Stimulated activated naive CD8-positive, alpha-beta T cell treated with anti-CD3 and anti-CD28 coated beads, Interleukin-15, amount 100 ng/mL, for 72 hours (primary cell): ENCODE measurements around the gene SAYSD1.
"Not testable (repeated sequence)": the region's sequence is repeated elsewhere in the genome, so short reads cannot be mapped to it uniquely, and the experiment has no call there.

ENCODE experiments used
- ATAC-seq: fragments of 150-1000 bp; cut with Tn5 transposase; 2 replicates; pipeline ENCODE4 v1.10.0; 2021; ENCODE audit warnings: mild to moderate bottlenecking, moderate library complexity
- DNase-seq, 2 donors: peaks; one replicate each; pipeline ENCODE4 v3.0.0; 2021 to 2022
- H3K27ac Mint-ChIP-seq, 2 donors: one replicate each; pipeline ENCODE4 v1.8.0; 2022; ENCODE audit warnings: mild to moderate bottlenecking in 2 of 2, mixed read lengths in 2 of 2, moderate library complexity in 2 of 2
- H3K27me3 Mint-ChIP-seq: one replicate; pipeline ENCODE4 v1.8.0; 2022; ENCODE audit warnings: mixed read lengths
- H3K4me1 Mint-ChIP-seq: one replicate; pipeline ENCODE4 v1.8.0; 2022; ENCODE audit warnings: mild to moderate bottlenecking, mixed read lengths
- H3K4me3 Mint-ChIP-seq, 2 donors: one replicate each; pipeline ENCODE4 v1.8.0; 2022; ENCODE audit warnings: mild to moderate bottlenecking in 2 of 2, mixed read lengths in 2 of 2, moderate library complexity in 1 of 2
- H3K9me3 Mint-ChIP-seq, 2 donors: one replicate each; pipeline ENCODE4 v1.8.0; 2022; ENCODE audit warnings: mixed read lengths in 2 of 2

The SAYSD1 gene

GRCh38 chr6:39114704-39115599, at the start of gene SAYSD1:
Gene SAYSD1, minus strand, starts transcription at chr6:39115186. Its CDS starts 97 bp downstream, at chr6:39115089.
- DNase-seq: peak; percentile 95 to 96
- peaks cover 46% of the 10 kb centered on the region for H3K4me1 Mint-ChIP-seq
- H3K9me3 Mint-ChIP-seq: peaks cover 0 to 4% of the 10 kb centered on the region in 2 donors
- peak; percentile 93 for ATAC-seq
- H3K4me3 Mint-ChIP-seq: peak within 1 kb of the TSS; percentile 87 to 96
- H3K27ac Mint-ChIP-seq: peak within 1 kb of the TSS; percentile 97 to 98
- H3K27me3 Mint-ChIP-seq: no peaks in the 10 kb centered on the region

DNA sequence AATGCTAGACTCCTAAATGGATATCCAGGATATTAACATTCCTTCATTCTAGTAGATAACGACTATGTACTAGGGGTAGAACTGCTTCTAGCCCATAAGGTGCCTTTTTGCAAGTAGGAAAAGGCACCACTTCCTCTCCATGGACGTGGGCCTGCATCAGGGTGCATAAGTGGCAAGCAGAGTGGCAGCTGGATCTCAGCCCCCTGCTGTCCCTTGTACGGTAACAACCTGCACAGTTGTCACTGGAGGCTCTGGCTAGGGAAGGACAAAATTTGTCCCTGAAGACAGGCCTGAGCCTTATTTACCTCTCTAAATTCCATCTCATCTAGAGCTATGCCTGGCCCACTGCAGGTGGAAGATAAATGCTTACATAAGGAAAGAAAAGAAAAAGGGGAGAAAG, 42.5 kb upstream of the SAYSD1 start:
- Mint-ChIP-seq H3K9me3 (no peaks in the 10 kb centered on the region), H3K27me3 (no peaks in the 10 kb centered on the region), H3K27ac (no peak overlapping the region), H3K4me1 (peaks cover 31% of the 10 kb centered on the region), H3K4me3 (no peak overlapping the region)
- ATAC-seq (no peak), DNase-seq (no peak)

GRCh38 chr6:39156801-39157200, 41.8 kb upstream of the SAYSD1 start:
- Mint-ChIP-seq H3K27me3 (no peaks in the 10 kb centered on the region), H3K27ac (peak overlapping the region in 1 of 2 donors; percentile 48), H3K4me3 (no peak overlapping the region), H3K4me1 (peaks cover 38% of the 10 kb centered on the region), H3K9me3 (no peaks in the 10 kb centered on the region)
- ATAC-seq (no peak), DNase-seq (no peak)

GRCh38 chr6:39154705-39155104, 39.7 kb upstream of the SAYSD1 start:
- Mint-ChIP-seq H3K27ac (peak overlapping the region in 1 of 2 donors; percentile 44), H3K4me3 (peak overlapping the region in 1 of 2 donors; percentile 31), H3K9me3 (no peaks in the 10 kb centered on the region), H3K27me3 (peaks cover 10% of the 10 kb centered on the region), H3K4me1 (peaks cover 51% of the 10 kb centered on the region)
- no peak for ATAC-seq
- DNase-seq: no peak

GRCh38 chr6:39153766-39154397, 38.9 kb upstream of the SAYSD1 start:
- Mint-ChIP-seq H3K27me3 (peaks cover 16% of the 10 kb centered on the region), H3K4me3 (peak overlapping the region; percentile 1 to 31), H3K4me1 (peaks cover 56% of the 10 kb centered on the region), H3K9me3 (no peaks in the 10 kb centered on the region), H3K27ac (peak overlapping the region in 1 of 2 donors; percentile 44)
- peak; percentile 36 to 63 for DNase-seq
- ATAC-seq: peak; percentile 98

- Mint-ChIP-seq H3K9me3 (no peaks in the 10 kb centered on the region), H3K27me3 (peaks cover 21% of the 10 kb centered on the region), H3K4me3 (peak overlapping the region in 1 of 2 donors; percentile 23), H3K4me1 (peaks cover 70% of the 10 kb centered on the region), H3K27ac (peak overlapping the region in 1 of 2 donors; percentile 79)
- DNase-seq (no peak), ATAC-seq (no peak)
Measured at GRCh38 chr6:39152262-39152661, 37.3 kb upstream of the SAYSD1 start.

DNA sequence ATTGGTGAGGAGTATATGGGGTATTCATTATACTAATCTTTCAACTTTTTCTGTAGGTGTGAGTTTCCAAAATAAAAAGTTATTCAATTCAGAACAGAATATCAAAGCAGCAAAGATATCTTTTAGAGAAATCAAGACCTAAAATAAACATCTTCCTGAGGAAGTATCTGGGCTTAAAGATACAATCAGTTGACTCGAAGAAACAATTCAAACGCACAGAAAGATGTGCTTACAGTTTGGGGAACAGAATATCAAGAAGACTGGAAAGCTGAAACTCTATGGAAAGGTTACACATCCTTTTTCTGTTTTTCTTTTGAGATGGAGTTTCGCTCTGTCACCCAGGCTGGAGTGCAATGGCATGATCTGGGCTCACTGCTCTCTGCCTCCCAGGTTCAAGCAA, 36.2 kb upstream of the SAYSD1 start:
- H3K27me3 Mint-ChIP-seq: peaks cover 23% of the 10 kb centered on the region
- DNase-seq (no peak), ATAC-seq (no peak)
- H3K4me1 Mint-ChIP-seq: peaks cover 70% of the 10 kb centered on the region
- H3K4me3 Mint-ChIP-seq: no peak overlapping the region
- H3K9me3 Mint-ChIP-seq: no peaks in the 10 kb centered on the region
- H3K27ac Mint-ChIP-seq: no peak overlapping the region

GRCh38 chr6:39144481-39145173, 29.6 kb upstream of the SAYSD1 start:
- peaks cover 29% of the 10 kb centered on the region for H3K27me3 Mint-ChIP-seq
- H3K9me3 Mint-ChIP-seq: peaks cover 0 to 4% of the 10 kb centered on the region in 2 donors
- H3K27ac Mint-ChIP-seq: peak overlapping the region in 1 of 2 donors; percentile 34
- DNase-seq: no peak
- H3K4me3 Mint-ChIP-seq: no peak overlapping the region
- H3K4me1 Mint-ChIP-seq: peaks cover 18% of the 10 kb centered on the region
- ATAC-seq: no peak

DNA sequence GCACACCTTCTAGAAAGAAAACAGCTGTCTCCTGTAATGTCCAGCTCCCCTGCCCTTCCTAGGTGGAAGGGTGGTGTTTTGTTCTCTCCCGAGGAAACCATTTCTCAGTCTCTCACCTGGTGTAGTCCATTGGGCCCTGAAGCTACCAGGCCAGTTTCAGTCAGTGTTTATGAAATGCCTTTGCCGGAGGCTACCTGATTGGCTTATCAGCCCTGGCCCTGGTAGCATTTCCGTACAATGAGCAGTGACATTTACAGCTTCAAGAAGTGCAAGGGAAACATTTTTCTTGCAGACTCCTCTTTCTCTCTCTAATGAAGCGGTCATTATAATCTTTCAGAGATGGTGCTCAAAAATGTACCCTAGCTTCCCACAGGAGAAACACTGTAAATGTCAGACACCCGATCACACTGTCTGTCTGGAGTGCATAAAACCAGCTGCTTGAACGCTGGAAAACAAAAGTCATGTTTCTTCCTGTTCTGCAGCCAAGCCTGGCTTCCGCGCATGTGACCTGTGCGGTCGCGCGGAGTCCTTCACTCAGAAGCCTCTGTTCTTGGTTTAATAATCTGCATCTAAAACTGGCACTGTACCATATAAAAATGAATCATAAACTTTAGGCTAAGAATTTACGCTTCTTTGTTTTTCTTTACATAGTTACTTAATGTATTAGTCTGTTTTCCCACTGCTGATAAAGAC, 28.4 kb upstream of the SAYSD1 start:
- DNase-seq (peak in 1 of 2 donors; percentile 23), ATAC-seq (peak; percentile 68)
- Mint-ChIP-seq H3K4me3 (peak overlapping the region in 1 of 2 donors; percentile 38), H3K27ac (peak overlapping the region in 1 of 2 donors; percentile 52), H3K4me1 (peaks cover 11% of the 10 kb centered on the region), H3K27me3 (peaks cover 24% of the 10 kb centered on the region), H3K9me3 (peaks cover 0 to 4% of the 10 kb centered on the region in 2 donors)

DNA sequence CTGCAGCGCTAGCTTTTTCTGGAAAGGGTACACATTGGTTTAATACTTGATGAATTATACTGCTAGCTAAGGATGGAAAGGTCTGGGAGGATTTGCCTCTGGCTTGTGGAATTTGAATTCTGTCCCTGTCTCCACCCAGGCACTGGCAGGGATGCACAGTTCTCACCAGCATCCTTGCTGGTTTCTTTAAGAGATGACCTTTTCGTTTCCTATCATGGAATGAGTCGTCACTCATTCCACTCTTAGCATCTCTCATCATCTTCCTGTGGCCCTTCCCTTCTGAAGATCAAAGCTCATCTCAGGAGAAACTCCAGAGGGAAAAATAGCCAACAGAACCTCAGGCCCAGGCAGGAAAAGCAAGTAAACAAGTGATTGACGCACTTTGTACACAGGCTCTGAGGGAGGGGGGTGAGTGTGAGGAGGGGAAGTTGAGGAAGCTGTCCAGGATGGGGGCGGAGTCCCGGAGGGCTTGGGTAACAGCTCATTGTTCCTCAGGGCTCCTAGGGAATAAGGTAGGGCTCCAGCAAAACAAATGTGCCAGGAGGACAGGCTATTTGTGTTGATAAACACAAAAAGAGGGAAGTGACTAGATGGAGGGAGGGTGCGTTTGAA, 25.7 kb upstream of the SAYSD1 start:
- Mint-ChIP-seq H3K27ac (peak overlapping the region in 1 of 2 donors; percentile 77), H3K27me3 (peaks cover 17% of the 10 kb centered on the region), H3K4me3 (no peak overlapping the region), H3K4me1 (no peaks in the 10 kb centered on the region), H3K9me3 (peaks cover 4 to 5% of the 10 kb centered on the region in 2 donors)
- DNase-seq (no peak), ATAC-seq (no peak)

GRCh38 chr6:39137245-39137644, 22.3 kb upstream of the SAYSD1 start:
- H3K9me3 Mint-ChIP-seq: peaks cover 0 to 5% of the 10 kb centered on the region in 2 donors
- DNase-seq (peak in 1 of 2 donors; percentile 24), ATAC-seq (no peak)
- H3K4me1 Mint-ChIP-seq: no peaks in the 10 kb centered on the region
- no peak overlapping the region for H3K4me3 Mint-ChIP-seq
- H3K27me3 Mint-ChIP-seq: peaks cover 17% of the 10 kb centered on the region
- no peak overlapping the region for H3K27ac Mint-ChIP-seq

- H3K27ac Mint-ChIP-seq, ATAC-seq, DNase-seq, H3K9me3 Mint-ChIP-seq, H3K4me1 Mint-ChIP-seq, H3K4me3 Mint-ChIP-seq: not testable (repeated sequence)
- H3K27me3 Mint-ChIP-seq: peaks cover 16% of the 10 kb centered on the region
Measured at GRCh38 chr6:39136207-39136606, 21.2 kb upstream of the SAYSD1 start.

DNA sequence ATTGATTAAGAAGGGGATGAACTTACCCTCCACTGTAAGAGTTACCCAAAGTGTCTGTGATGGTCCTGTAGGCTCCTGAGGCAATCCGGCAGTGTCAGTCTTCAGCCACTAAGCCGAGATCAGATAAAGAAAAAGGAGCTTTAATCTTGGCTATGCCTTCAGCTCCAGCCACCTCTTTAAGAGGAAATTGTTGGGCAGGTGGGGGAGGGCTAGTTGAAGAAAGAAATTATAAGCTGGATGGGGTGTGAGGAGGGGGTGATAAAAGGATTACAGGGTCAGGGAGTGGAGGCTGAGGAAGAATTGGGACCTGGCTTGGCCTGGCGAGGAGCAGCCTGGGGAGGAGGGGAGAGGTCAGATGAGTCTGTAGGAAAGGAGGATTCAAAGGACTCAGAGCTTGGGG, 19.8 kb upstream of the SAYSD1 start:
- DNase-seq, ATAC-seq, H3K4me3 Mint-ChIP-seq, H3K9me3 Mint-ChIP-seq, H3K27me3 Mint-ChIP-seq, H3K4me1 Mint-ChIP-seq, H3K27ac Mint-ChIP-seq: not testable (repeated sequence)

- peaks cover 0 to 11% of the 10 kb centered on the region in 2 donors for H3K9me3 Mint-ChIP-seq
- H3K4me3 Mint-ChIP-seq: no peak overlapping the region
- no peaks in the 10 kb centered on the region for H3K4me1 Mint-ChIP-seq
- ATAC-seq (no peak), DNase-seq (no peak)
- no peak overlapping the region for H3K27ac Mint-ChIP-seq
- H3K27me3 Mint-ChIP-seq: peaks cover 4% of the 10 kb centered on the region
Measured at GRCh38 chr6:39130691-39131090, 15.7 kb upstream of the SAYSD1 start.

DNA sequence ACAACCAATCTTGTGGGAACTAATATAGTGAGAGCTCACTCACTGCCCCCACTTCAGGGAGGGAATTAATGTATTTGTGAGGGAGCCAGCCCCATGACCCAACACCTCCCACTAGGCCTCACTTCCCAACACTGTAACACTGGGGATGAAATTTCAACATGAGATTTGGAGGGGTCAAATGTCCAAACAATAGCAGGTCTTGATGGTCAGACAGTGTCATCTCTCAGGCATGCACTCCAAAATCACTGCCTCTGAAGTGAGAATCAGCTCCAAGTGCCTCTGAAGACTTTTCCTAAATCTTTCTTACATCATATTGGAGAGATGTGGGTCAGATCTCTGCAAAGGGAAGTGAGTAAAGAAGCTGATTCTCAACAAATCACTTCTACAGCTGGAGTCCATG, 13.8 kb upstream of the SAYSD1 start:
- ATAC-seq (no peak), DNase-seq (no peak)
- peaks cover 0 to 11% of the 10 kb centered on the region in 2 donors for H3K9me3 Mint-ChIP-seq
- H3K27ac Mint-ChIP-seq: no peak overlapping the region
- no peaks in the 10 kb centered on the region for H3K4me1 Mint-ChIP-seq
- H3K4me3 Mint-ChIP-seq: no peak overlapping the region
- peaks cover 7% of the 10 kb centered on the region for H3K27me3 Mint-ChIP-seq
